ENCODE results near the gene SIRT7. TPM values are rescaled to one million over a fixed set of nuclear protein-coding genes. Genes with fewer than 3 reads are reported as not detected.
"Not testable (repeated sequence)": the region's sequence is repeated elsewhere in the genome, so short reads cannot be mapped to it uniquely, and the experiment has no call there.

Gene SIRT7
- polyA plus RNA-seq, 1 donor from 2014 or later = 31.6 TPM

DNA sequence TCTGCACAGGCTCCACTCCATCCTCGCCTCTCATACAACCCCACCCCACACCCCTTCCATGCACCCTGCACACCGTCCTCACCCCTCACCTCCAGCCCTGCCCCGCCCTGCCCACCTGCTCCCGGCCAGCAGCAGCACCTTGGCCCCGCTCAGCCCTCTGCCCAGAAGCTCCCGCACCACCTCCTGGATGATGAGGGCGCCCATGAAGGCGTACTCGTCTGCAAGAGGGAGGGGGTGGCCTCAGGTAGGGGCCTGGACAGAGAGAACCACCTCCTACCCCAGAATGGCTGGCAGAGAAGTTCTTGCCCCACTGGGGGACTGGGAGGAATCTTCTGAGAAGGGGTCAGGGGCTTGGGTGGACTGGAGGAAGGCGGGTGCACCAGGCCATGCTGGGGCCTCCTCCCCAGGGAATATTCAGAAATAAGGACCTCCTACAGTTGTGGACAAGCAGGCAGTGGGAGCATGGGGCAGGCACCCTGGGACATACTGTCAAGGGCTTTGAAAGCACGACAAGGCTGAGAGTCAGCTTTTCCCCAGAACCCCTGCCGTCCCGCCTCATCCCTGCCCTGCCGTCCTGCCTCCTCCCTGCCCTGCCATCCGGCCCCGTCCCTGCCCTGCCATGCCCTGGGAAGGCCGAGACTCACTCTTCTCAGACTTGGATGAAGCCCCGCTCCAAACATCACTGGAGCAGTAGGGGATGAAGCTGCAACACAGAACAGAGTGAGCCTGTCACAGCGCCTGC, 39.9 kb upstream of the SIRT7 start:
- Mint-ChIP-seq H3K27ac (peak overlapping the region in 2 of 3 donors; percentile 48 to 64), H3K36me3 (no peaks in the 10 kb centered on the region), H3K4me1 (peaks cover 0 to 5% (median 0%) of the 10 kb centered on the region in 3 donors), H3K4me3 (peak overlapping the region in 1 of 4 donors; percentile 48), H3K27me3 (peaks cover 27% of the 10 kb centered on the region), H3K9me3 (no peaks in the 10 kb centered on the region)

DNA sequence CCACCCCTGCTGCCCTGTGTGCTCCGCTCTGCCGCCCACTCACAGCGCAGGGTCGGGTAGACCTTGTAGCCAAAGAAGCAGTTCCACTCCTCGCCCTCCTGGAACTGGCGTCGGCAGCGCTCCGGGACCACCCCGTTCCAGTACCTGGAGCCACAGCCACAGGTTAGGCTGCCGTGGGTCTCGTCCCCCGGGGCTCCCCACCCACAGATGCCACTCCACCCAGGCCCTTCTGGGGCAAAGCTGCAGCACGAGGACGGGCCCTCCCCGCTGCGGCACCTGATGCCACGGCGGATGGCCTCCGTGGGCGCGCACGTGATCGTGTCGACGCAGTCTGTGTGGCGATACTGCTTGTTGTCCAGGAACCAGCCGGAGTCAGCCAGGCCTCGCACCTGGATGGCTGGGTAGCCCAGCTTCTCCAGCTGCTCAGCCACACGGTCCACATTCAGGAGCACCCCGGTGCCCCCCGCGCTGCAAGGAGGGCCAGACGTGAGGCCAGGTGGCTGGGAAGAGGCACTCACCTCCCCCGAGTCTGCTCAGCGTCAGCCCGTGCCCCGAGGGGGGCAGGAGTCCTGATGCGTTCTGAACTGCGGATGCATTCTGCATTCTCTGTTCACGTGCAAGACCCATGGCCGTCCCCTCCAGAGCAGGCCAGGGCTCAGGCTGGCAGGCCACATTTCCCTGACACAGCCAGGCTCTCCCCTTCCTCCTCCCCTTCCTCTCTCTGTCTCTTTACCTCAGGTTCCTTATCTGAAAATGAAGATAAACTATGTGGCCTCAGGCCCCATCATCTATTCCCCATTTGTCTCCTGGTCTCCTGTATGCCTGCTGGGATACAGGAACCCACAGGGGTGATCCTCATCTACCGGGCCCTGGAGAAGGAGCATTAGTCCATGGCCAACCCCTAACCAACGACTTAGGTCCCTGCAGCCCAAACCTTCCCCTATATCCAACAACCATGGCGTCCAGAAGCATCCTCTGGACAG, 38.9 kb upstream of the SIRT7 start:
- peak overlapping the region in 2 of 3 donors; percentile 48 to 64 for H3K27ac Mint-ChIP-seq
- H3K4me1 Mint-ChIP-seq = peaks cover 0 to 2% (median 0%) of the 10 kb centered on the region in 3 donors
- H3K36me3 Mint-ChIP-seq = no peaks in the 10 kb centered on the region
- no peaks in the 10 kb centered on the region for H3K9me3 Mint-ChIP-seq
- H3K4me3 Mint-ChIP-seq = peak overlapping the region in 1 of 4 donors; percentile 48
- peaks cover 23% of the 10 kb centered on the region for H3K27me3 Mint-ChIP-seq

DNA sequence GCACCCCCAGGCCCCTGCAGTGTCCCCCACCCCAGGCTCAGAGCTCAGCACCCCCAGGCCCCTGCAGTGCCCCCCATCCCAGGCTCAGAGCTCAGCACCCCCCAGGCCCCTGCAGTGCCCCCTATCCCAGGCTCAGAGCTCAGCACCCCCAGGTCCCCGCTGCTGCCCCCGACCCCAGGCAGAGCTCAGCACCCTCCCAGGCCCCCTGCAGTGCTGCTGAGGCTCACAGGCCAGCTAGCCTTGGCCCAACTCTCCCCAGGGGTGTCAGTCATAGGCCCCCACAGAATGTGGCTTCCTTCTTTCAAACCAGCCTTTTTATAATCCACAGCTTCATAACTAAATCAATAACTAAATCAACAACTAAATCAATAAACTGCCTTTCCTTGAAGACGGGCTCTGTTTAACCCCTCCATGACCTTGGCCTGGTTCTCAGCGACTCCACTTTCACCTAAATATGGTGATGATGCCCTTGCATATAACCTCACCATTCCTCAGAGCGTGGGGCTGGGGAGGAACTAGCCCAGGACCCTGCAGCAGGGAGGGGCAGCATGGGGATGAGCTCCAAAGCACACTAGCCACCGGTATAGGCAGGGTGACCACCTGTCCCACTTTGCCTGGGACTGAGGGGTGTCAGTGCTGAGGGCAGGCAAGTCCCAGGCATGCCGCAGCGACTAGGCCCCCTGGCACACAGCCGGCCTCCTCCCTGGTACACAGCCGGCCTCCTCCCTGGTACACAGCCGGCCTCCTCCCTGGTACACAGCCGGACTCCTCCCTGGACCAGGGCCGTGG, 38.0 kb upstream of the SIRT7 start:
- Mint-ChIP-seq H3K27me3 (peaks cover 23% of the 10 kb centered on the region), H3K27ac (no peak overlapping the region), H3K9me3 (no peaks in the 10 kb centered on the region), H3K4me1 (peaks cover 0 to 2% (median 0%) of the 10 kb centered on the region in 3 donors), H3K36me3 (no peaks in the 10 kb centered on the region), H3K4me3 (no peak overlapping the region)

DNA sequence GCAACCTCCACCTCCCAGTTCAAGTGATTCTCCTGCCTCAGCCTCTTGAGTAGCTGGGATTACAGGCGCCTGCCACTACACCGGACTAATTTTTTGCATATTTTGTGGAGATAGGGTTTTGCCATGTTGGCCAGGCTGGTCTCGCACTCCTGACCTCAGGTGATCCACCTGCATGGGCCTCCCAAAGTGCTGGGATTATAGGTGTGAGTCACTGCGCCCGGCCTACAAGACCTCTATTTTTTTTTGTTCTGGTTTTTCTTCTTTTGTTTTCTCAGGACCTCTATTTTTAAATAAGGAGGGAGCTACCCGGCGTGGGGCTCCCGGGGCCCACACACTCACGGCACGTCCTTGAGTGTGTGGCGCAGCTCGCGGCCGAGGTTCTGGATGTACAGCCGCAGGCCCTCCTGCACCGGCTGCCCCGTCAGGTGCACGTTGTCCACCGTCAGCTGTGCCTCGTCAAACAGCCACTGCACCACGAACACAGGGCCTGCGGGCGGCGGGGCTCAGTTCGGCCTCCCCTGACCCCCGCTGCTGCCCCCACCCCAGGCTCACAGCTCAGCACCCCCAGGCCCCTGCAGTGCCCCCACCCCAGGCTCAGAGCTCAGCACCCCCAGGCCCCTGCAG, 37.2 kb upstream of the SIRT7 start:
- H3K4me1 Mint-ChIP-seq = peaks cover 0 to 2% (median 0%) of the 10 kb centered on the region in 3 donors
- H3K27me3 Mint-ChIP-seq = peaks cover 26% of the 10 kb centered on the region
- no peak overlapping the region for H3K4me3 Mint-ChIP-seq
- H3K9me3 Mint-ChIP-seq = no peaks in the 10 kb centered on the region
- H3K27ac Mint-ChIP-seq = no peak overlapping the region
- H3K36me3 Mint-ChIP-seq = no peaks in the 10 kb centered on the region

DNA sequence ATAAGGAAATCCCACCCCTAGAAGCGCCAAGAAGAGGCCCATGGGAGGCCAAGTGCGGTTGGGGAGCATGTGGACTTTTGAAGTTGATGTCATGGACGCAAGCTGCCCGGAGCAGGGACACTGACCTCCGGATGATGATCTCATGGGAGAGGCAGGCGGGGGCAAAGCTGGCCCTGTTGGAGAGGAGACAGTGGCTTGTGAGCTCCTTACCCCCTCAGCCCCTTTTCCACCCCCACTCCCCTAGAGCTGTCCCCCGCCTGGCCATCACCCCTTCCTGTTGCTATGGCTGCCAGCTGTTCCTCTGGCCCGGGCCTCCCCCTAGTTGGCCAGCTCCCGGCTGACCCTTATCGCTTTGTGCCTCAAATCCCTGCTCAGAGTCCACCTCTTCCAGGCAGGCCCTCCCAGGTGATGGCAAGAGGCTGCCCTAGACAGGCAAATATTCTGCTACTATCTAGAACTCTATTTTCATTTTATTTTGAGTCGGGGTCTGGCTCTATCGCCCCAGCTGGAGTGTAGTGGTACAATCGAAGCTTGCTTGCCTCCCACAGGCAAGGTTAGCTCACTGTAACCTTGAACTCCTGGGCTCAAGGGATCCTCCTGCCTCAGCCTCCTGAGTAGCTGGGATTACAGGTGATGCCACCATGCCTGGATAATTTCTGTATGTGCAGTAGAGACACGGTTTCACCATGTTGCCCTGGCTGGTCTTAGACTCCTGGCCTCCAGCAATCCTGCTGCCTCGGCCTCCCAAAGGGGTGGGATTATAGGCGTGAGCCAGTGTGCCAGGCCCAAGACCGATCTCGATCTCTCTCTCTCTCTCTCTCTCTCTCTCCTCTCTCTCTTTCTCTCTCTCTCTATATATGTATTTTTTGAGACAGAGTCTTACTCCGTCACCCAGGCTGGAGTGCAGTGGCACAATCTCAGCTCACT, 36.4 kb upstream of the SIRT7 start:
- Mint-ChIP-seq H3K27me3 (peaks cover 26% of the 10 kb centered on the region), H3K4me3 (peak overlapping the region in 1 of 4 donors; percentile 22)

DNA sequence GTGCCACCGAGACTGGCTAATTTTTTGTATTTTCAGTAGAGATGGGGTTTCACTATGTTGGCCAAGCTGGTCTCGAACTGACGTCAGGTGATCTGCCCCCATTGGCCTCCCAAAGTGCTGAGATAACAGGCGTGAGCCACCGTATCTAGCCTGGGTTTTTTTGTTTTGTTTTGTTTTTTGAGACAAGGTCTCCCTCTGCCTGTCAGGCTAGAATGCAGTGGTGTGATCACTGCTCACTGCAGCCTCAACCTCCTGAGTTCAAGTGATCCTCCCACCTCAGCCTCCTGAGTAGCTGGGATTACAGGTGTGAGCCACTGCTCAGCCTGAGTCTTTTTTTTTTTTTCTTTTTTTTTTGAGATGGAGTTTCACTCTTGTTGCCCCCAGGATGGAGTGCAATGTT, 35.5 kb upstream of the SIRT7 start:
- not testable (repeated sequence) for H3K4me1 Mint-ChIP-seq

More for the DNA sequence above, 36.4 kb upstream of the SIRT7 start:
- Mint-ChIP-seq H3K9me3 (no peaks in the 10 kb centered on the region), H3K36me3 (no peaks in the 10 kb centered on the region), H3K27ac (no peak overlapping the region), H3K4me1 (peaks cover 0 to 2% (median 0%) of the 10 kb centered on the region in 3 donors)

DNA sequence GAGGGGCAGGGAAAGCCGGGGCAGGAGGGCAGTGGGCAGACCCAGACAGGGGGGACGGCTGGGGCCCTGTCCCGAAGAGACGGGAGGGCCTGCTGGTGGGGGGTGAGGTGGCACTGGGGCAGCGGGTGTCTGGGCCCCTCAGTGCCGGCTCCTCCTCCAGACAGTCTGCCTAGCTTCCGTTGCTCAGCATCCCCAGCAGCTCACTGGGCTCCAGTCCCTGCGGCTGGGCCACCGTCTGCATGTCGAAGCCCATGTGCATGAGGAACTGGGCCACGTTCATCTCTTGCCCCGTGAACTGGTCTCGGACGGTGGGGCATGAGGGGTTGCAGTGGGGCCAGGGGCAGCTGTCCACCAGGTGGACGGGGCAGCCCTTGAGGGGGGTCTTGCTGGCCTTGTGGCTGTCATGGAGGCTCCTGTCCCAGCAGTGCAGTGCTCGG, 34.8 kb upstream of the SIRT7 start:
- no peaks in the 10 kb centered on the region for H3K36me3 Mint-ChIP-seq
- H3K4me3 Mint-ChIP-seq = no peak overlapping the region
- no peak overlapping the region for H3K27ac Mint-ChIP-seq
- peaks cover 16% of the 10 kb centered on the region for H3K27me3 Mint-ChIP-seq
- no peaks in the 10 kb centered on the region for H3K9me3 Mint-ChIP-seq
- peaks cover 0 to 2% (median 0%) of the 10 kb centered on the region in 3 donors for H3K4me1 Mint-ChIP-seq

More for the DNA sequence above, 35.5 kb upstream of the SIRT7 start:
- not testable (repeated sequence) for H3K27ac Mint-ChIP-seq, H3K9me3 Mint-ChIP-seq, H3K4me3 Mint-ChIP-seq, H3K36me3 Mint-ChIP-seq
- peaks cover 21% of the 10 kb centered on the region for H3K27me3 Mint-ChIP-seq

DNA sequence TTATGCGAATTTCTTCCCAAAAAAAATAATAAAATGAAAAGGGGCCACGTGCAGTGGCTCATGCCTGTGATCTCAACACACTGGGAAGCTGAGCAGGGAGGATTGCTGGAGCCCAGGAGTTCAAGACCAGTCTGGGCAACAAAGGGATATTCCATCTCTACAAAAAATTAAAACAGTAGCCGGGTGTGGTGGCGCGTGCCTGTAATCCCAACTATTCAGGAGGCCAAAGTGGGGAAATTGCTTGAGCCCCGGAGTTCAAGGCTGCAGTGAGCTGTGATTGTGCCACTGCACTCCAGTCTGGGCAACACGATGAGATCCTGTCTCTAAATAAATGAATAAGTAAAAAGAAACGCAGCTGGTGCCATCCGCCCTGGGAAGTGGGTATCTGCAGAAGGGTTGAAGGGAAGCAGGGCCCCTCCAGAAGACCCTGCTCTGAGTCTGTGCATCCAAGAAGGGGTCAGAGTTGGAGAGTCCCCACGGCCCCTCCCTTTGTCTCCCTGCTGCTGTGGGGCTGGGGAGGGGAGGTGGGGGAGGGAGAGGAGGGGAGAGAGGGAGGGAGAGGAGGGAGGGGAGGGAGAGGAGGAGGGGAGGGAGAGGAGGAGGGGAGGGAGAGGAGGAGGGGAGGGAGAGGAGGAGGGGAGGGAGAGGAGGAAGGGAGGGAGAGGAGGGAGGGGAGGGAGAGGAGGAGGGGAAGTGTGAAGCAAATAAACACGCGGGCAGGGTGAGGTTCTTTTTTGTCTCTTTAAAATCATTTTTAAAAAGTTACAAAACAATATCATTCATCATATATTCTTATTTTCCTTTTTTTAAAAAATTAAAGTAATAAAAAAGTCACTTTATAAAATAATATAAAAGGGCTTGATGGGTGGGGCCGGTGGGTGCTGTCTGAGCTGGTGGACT, 34.1 kb upstream of the SIRT7 start:
- H3K4me1 Mint-ChIP-seq = no peaks in the 10 kb centered on the region
- H3K36me3 Mint-ChIP-seq = no peaks in the 10 kb centered on the region
- H3K27ac Mint-ChIP-seq = peak overlapping the region in 1 of 3 donors; percentile 25
- H3K4me3 Mint-ChIP-seq = no peak overlapping the region
- H3K27me3 Mint-ChIP-seq = peaks cover 12% of the 10 kb centered on the region
- no peaks in the 10 kb centered on the region for H3K9me3 Mint-ChIP-seq

DNA sequence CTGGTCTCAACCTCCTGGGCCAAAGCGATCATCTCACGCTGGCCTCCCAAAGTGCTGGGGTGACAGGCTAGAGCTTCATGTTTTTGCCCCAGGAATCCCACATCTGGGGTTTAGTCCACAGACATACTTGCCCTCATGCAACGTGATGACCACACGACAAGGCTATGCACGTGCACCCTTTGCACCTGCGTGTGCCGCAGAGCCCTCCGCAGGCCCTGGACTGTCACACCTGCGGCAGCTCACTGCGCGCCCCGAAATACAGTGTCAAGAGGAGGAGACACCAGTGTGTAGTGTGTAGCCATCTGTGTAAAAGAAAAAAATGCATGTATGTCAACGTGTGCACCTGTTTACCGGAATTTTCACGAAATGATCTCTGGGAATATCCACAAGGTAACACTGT, 32.5 kb upstream of the SIRT7 start:
- H3K27me3 Mint-ChIP-seq = peaks cover 8% of the 10 kb centered on the region
- no peak overlapping the region for H3K27ac Mint-ChIP-seq
- H3K4me1 Mint-ChIP-seq = no peaks in the 10 kb centered on the region
- H3K4me3 Mint-ChIP-seq = no peak overlapping the region
- no peaks in the 10 kb centered on the region for H3K9me3 Mint-ChIP-seq
- H3K36me3 Mint-ChIP-seq = no peaks in the 10 kb centered on the region

DNA sequence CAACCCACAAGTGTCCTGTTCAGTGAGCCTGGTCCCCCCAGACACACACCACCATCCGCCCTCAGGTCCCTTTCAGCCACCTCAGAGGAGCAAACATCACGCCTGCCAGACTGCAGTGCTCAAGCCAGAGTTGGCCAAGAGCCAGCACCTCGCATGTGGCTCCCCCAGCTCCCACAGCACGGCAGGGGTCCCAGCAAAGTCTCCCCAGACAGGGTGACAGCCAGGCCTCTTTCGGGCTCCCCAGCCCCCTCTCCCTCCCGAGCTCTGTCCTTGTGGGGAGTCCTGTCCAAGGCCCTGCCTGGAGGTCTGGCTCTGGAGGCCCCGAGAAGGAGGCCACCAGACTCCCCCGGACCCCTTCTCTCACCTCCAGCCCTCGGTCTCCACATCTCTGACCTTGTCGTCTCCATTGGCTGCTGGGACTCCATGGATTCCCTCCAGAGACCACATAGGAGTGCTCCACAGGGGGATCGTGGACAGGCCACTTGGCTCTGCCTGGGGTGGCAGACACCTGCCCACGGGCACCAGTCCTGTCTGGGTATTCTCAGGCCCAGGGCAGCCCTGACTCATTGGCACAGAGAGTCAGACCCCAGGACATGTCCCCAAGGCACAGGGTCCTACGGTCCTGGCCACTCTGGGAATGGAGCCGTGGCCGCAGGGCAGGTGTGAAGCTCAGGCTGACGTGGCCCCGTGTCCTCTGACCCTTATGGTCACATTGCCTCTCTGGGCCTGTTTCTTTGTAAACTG, 30.8 kb upstream of the SIRT7 start:
- H3K4me3 Mint-ChIP-seq = peak overlapping the region in 1 of 4 donors; percentile 47
- peaks cover 7% of the 10 kb centered on the region for H3K27me3 Mint-ChIP-seq
- no peak overlapping the region for H3K27ac Mint-ChIP-seq
- no peaks in the 10 kb centered on the region for H3K4me1 Mint-ChIP-seq
- no peaks in the 10 kb centered on the region for H3K9me3 Mint-ChIP-seq
- no peaks in the 10 kb centered on the region for H3K36me3 Mint-ChIP-seq

DNA sequence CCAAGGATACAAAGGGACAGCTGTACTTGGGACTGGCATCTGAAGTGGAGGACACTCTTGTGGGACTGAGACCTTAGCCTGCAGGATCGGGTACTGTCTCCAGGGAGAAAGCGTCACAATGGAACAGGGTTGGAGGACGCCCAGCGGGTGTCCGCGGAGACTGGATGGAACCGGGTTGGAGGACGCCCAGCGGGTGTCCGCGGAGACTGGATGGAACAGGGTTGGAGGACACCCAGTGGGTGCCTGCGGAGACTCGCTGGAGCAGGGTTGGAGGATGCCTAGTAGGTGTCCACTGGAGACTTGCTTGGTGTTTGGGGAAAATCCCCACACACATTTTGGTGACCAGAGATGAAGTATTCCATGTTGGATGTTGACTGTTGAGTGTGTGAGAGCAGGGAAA, 29.2 kb upstream of the SIRT7 start, which contains the start of gene MYADML2:
Gene MYADML2, minus strand, starts transcription at position 45 of the 400 bp plus-strand sequence. CDS start 5,492 bp downstream, outside the sequence.
- H3K27me3 Mint-ChIP-seq = peaks cover 11% of the 10 kb centered on the region
- no peaks in the 10 kb centered on the region for H3K36me3 Mint-ChIP-seq
- no peaks in the 10 kb centered on the region for H3K9me3 Mint-ChIP-seq
- no peaks in the 10 kb centered on the region for H3K4me1 Mint-ChIP-seq
- no peak within 1 kb of the TSS for H3K4me3 Mint-ChIP-seq
- no peak within 1 kb of the TSS for H3K27ac Mint-ChIP-seq

DNA sequence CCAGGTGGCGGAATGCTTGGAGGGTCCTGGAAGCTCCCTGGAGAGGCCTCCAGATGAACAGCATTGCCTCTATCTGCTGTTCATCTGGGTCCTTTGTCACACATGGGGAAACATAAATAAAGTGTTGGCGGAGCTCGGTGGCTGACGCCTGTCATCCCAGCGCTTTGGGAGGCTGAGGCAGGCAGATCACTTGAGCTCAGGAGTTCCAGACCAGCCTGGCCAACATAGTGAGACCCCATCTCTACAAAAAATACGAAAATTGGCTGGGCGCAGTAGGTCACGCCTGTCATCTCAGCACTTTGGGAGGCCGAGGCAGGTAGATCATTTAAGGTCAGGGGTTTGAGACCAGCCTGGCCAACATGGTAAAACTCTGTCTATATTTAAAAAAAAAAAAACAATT, 26.9 kb upstream of the SIRT7 start:
- H3K4me1 Mint-ChIP-seq = no peaks in the 10 kb centered on the region
- no peaks in the 10 kb centered on the region for H3K36me3 Mint-ChIP-seq
- H3K27ac Mint-ChIP-seq = no peak overlapping the region
- H3K9me3 Mint-ChIP-seq = no peaks in the 10 kb centered on the region
- no peak overlapping the region for H3K4me3 Mint-ChIP-seq
- peaks cover 14% of the 10 kb centered on the region for H3K27me3 Mint-ChIP-seq

Data from IgD-negative memory B cell (primary cell).